GM19452 (cell line): Measurements from ENCODE around the gene MGMT.

Experiments
- ATAC-seq: cut with Tn5 transposase; IDR thresholded peaks from one replicate; pipeline ENCODE4 v1.9.1; 2021; ENCODE audit not compliant: unreplicated experiment

MGMT gene

DNA sequence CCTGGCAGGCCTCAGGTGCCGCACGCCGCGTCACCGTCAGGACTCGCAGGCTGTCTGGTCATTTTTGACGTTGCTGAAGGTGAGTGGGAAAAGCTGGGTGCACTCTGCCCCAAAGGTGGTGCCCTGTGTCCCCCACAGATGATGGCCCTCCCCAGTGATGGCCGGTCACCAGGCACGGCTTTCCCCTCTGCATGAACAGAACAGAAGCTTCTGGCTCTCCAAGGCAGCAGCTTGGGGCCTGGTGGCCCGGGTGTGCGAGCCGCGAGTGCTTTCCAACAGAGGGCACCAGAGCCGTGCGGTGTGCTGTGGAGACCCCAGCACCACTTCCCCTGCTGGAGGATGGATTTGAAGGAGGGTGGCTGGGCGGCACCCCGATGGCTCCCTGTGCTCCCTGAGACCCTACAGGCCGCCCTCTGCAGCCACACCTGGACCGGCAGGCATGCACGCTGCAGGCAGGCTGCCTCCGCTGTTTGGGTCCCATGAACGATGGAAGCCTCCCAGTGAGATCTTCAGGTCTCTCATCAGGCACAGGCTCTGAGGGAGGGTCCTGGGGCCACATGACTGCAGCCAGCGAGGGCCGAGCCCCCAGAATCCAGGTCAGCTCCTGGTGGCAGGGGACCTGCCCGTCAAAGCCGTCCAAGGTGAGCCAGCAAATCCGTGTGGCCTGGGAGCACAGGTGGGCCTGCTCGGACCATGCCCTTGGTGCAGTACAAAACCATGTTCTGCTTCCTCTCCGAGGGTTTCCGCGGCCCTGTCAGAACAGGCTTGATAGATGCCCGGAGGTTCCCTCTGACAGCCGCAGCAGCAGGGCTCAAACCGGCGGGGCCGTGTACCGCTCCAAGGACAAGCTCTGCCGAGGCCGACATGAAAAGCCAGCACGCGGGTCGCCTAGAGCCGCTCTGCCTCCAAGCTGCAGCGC, 301.7 kb downstream of the MGMT start:
- ATAC-seq = no peak

DNA sequence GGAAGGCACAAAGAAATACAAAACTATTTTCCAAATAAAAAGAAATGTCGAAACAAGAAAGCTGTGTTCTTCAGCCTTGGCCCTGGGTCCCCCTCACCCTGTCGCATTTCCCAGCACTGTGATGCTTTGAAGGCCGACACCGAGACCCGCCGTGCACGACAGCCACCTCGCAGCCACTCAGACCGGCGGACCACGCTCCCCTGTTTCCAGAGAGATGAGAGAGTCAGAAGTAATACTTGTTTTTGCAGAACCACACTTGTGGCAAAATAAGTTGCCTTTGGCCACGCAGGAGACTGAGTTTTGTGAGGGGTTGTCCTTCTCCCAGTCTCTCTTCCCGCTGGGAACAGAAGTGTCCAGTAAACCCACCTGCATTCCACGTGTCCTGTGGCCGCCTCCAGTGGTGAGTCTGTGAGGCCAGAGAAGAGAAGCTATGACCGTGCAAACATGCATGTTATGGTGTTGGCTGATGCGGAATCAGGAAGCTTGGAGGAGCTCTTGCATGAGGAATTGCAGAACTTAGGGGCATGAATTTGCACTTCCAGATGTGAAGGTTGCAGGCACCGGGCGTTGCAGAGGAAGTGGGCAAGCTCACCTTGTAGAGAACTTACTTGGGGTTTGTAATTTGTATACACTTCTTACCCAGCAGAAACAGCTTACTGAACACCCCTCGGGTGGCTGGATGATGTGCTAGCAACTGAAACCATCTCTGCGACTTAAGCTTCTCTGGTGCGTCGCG, 302.5 kb downstream of the MGMT start:
- no peak for ATAC-seq

DNA sequence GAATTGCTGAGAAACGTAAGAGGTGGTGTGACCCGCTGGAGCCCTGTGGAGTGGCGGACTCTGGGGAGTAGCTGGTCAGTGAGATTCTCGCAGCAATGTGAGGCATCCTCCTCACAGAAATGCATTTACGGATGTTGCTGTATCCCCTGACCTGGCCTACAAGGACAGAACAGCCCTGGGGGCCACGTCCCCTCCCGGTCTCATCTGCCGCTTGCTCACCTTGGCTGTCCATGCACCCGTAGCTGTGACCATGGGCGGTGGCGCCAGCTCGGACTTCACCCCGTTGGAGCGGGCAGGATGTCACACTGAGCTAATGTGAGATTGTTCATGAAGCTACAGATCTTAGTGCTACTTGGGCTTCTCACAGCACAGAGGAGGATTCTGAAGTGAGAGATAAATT, 303.2 kb downstream of the MGMT start:
- ATAC-seq = no peak

- no peak for ATAC-seq
These were observed 304.0 kb downstream of the MGMT start for GRCh38 chr10:129771024-129771423.

GRCh38 chr10:129771576-129771975, 304.5 kb downstream of the MGMT start:
- no peak for ATAC-seq

GRCh38 chr10:129771991-129772431, 305.0 kb downstream of the MGMT start:
- no peak for ATAC-seq

DNA sequence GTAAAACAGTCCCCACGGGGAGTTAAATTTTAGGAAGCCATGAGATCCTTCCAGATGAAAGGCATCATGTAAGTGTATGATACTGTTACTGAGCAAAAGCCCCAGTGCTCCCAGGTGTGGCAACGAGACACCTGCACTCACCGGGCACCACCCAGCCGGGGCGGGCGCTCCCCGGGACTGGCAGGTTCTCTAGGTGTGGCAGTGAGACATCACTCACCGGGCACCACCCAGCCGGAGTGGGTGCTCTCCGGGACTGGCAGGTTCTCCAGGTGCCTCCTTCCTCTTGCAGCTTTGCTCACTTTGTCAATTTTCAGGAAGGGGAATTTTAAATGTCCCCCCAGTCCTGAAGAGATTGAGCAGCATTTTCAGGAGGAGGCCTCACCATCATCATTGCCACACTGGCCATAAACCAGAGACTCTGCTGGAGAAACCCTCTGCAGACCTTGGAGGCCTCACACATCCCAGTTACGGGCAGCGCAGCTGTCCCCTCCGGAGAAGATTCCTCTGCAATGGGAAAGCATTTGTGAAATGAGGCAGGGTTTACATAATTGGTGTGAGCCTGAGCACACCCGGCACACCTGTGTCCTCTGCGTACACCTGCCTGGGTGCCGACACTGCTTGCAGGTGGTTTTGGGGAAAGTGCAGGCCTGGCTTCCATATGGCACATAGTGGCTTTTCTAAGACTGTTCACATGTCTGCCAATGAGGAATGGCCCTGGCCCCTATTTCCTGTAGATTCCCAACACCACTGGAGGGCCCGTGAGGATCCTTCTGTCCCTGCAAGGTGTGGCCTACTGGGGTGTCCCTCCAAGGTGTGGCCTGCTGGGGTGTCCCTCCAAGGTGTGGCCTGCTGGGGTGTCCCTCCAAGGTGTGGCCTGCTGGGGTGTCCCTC, 305.7 kb downstream of the MGMT start:
- no peak for ATAC-seq

- no peak for ATAC-seq
These were observed 306.4 kb downstream of the MGMT start for GRCh38 chr10:129773359-129773990.

- no peak for ATAC-seq
These were observed 307.2 kb downstream of the MGMT start for GRCh38 chr10:129774082-129774735.

DNA sequence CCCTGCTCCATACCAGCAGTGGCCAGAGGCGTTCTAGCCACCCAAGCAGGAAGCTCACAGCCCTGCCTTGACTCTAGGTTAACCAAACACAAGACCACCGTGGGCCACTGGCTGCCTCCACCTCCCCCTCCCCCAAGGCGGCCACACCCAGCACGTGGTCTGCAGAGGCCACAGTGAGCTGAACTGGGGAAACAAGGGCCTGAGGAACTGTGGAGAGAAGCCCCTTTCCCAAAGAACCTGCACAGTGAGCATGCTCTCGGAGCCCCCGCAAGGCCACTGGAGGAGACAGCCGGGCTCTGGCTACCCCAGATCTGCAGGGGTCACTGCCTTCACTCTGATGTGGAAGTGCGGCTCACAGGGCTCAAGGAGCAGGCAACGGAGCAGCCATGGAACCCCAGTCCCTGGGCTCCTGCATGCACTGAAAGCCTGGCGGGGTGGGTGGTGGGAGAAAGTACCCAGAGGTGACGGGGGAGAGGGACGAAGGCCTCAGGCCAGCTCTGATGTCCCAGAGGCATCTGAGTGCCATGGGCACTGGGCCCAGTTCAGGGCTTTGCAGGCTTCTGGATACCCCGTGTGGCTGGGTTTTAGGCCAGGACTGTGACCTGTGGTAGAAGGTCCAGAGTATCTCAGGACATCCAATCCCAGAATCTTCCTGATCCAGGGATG, 307.8 kb downstream of the MGMT start:
- ATAC-seq = no peak

DNA sequence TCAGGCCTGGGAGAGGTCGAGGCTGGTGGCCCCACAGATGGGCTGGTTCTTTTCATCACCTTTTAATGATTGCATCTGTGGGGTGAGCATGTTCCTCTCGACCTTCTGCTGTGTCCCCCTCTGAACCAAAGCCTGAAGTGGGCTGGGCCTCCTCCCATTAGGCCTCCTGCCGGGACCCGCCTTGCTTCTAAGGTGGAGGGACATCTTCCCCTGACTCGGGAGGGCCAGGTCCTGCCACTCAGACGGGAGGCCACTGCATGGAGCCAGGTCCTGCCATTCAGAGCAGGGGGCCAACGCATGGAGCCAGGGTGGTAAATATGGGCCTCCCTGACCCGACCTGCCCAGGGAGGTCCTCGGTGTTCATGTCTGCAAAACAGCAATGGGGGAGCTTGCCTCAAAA, 308.6 kb downstream of the MGMT start:
- ATAC-seq = no peak

GRCh38 chr10:129777687-129778086, 310.6 kb downstream of the MGMT start:
- ATAC-seq = no peak

- no peak for ATAC-seq
These were observed 311.5 kb downstream of the MGMT start for GRCh38 chr10:129778571-129778970.

DNA sequence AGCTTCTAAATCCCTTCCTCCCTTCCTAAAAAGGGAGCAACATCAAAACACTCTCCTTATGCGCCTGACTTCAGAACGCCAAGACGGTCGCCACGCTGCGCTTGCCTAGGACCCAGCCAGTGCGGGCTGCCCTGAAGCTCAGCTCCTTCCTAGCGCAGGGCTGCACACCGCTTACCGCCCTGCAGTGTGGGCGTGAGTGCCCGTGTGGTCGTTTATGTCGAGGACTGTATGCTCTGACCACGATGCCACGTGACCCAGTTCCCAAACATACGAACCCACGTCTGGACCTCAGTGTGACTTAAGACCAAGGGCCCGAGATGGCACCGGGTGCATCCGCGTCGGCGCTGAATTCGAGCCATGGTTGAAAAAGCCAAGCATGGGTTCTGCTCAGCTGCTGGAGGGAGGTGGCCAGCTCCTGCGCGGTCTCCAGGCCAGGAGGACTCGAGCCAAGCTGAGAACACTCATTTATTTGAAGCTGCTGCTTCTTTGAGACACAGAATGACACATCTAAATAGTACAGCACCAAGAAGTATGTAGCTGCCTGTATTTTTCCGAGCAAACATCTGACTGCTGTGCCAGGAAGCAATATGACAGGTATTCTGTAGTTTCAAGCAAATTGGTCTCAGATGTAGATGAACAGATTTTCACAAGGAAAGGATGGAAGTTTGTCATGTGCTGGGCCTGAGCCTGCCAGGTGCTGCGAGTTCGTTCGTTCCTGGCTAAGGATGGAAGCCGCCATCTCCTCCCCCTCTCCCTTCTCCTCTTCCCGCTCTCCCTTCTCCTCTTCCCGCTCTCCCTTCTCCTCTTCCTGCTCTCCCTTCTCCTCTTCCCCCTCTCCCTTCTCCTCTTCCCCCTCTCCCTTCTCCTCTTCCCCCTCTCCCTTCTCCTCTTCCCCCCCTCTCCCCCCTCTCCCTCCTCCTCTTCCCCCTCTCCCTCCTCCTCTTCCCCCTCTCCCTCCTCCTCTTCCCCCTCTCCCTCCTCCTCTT, 312.4 kb downstream of the MGMT start:
- ATAC-seq = no peak

DNA sequence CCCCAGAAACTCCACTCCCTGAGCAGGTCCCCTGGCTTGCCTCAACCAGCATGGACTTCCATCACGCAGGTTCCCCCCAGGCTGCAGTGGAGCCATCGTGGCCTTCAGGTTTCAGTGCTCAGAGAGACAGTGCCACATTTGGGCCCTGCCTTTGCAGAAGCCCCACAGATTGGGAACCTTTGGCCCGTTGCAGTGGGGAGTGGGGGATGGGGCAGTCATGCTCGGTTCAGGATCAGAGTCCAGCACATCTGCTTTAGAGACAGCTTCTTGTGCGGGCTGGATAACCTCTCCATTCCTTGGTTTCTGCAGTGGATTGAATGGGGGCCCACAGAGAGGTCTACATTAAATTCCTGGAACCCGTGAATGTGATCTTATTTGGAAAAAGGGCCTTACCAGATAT, 313.2 kb downstream of the MGMT start:
- ATAC-seq = no peak

DNA sequence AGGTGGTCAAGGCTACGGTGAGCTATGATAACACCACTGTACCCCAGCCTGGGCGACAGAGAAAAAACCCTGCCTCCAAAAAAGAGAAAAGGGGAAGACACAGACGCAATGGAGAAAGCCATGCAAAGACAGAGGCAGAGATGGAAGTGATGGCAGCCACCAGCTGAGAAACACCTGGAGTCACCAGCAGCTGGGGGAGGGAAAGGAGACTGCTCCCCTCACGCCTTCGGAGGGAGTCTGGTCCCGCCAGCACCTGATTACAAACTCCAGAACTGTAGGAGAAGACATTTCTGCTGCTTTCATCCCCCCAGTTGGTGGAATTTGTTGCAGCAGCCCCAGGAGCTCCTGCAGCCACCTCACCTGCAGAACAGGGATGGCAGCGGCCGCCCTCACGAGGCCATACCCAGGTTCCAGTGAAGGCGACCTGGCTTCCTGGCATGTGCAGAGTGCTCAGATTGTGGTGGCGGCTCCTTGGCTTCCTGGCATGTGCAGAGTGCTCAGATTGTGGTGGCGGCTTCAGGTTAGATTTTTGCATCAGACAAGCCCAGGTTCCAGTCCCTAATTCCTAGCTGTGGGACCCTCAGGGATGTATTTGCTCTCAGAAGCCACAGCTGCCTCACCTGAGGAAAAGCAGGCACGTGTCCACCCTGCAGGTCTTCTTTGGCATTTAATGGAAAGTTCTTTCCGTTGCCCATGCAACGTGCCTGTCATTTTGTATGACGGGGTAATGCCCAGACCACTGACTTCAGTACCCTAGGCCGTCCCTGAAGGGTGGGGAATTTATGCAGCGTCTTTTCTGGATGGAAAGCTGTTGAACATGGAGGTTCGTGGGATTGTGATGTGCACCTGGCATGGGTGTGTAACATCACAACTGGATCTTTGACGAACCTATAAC, 314.1 kb downstream of the MGMT start:
- no peak for ATAC-seq

GRCh38 chr10:129784291-129784690, 317.2 kb downstream of the MGMT start:
- no peak for ATAC-seq
